ENCODE measurements around the gene AGT. TPM values are rescaled to one million over a fixed set of nuclear protein-coding genes. Genes with fewer than 3 reads are reported as not detected.
"Not testable (repeated sequence)": the region's sequence is repeated elsewhere in the genome, so short reads cannot be mapped to it uniquely, and the experiment has no call there.

The AGT gene
- total RNA-seq, 1 donor from 2014 or later = 54.6 TPM

DNA sequence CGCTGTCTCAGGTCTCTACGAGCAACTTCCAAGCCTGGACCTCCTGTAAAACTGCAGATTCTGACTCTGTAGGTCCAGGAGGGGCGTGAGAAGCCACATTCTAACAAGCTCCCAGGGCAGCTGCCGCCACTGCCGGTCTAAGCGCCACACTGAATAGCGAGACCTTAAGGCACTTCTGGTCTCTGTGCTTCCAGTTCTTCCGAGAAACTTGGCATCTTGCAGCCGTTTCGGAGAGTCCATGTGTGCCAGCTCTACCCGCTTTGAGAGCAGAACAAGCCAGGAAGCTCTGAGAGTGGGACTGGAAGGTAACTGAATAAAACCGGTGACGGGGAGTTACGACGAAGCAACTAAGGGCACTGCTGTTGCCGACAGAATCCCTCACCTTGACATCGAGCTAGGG lies 12.5 kb downstream of the AGT start:
- intact Hi-C loops (cut with micrococcal nuclease) = no loop called here
- no peak overlapping the region for H3K27ac ChIP-seq (replicated peaks)
- no peaks in the 10 kb centered on the region for H3K9me3 ChIP-seq (replicated peaks)
- TF ChIP-seq CTCF (IDR thresholded peaks at IDR 0.05; ENCODE audit: borderline replicate concordance) = no peak
- no peak overlapping the region for H3K4me3 ChIP-seq
- H3K36me3 ChIP-seq = peaks cover 23% of the 10 kb centered on the region
- peaks cover 3% of the 10 kb centered on the region for H3K27me3 ChIP-seq (ENCODE audit: low read depth)
- no peak for DNase-seq
- H3K4me1 ChIP-seq = peaks cover 18% of the 10 kb centered on the region

GRCh38 chr1:230700132-230700531 lies 13.8 kb downstream of the AGT start:
- TF ChIP-seq CTCF (IDR thresholded peaks at IDR 0.05; ENCODE audit: borderline replicate concordance) = no peak
- Histone ChIP-seq H3K4me1 (peaks cover 17% of the 10 kb centered on the region), H3K27me3 (ENCODE audit: low read depth) (peaks cover 3% of the 10 kb centered on the region), H3K9me3 (replicated peaks) (no peaks in the 10 kb centered on the region), H3K27ac (replicated peaks) (no peak overlapping the region), H3K36me3 (peaks cover 22% of the 10 kb centered on the region), H3K4me3 (no peak overlapping the region)
- DNase-seq = no peak
- intact Hi-C loops (cut with micrococcal nuclease) = no loop called here

GRCh38 chr1:230699716-230700115 lies 14.2 kb downstream of the AGT start:
- TF ChIP-seq CTCF (IDR thresholded peaks at IDR 0.05; ENCODE audit: borderline replicate concordance) = no peak
- intact Hi-C loops (cut with micrococcal nuclease) = loop anchor here (10.0 kb wide), 1 partner anchor 75 kb away; no protein-coding TSS in a partner anchor
- peaks cover 18% of the 10 kb centered on the region for H3K36me3 ChIP-seq

GRCh38 chr1:230698964-230699363 lies 15.0 kb downstream of the AGT start:
- peaks cover 17% of the 10 kb centered on the region for H3K4me1 ChIP-seq
- DNase-seq; H3K4me3 ChIP-seq; H3K9me3 ChIP-seq (replicated peaks); H3K27ac ChIP-seq (replicated peaks); H3K27me3 ChIP-seq (ENCODE audit: low read depth): not testable (repeated sequence)
- peaks cover 16% of the 10 kb centered on the region for H3K36me3 ChIP-seq
- intact Hi-C loops (cut with micrococcal nuclease) = loop anchor here (10.0 kb wide), 1 partner anchor 76 kb away; no protein-coding TSS in a partner anchor

More at GRCh38 chr1:230699716-230700115, 14.2 kb downstream of the AGT start:
- no peak for DNase-seq
- Histone ChIP-seq H3K27me3 (ENCODE audit: low read depth) (peaks cover 3% of the 10 kb centered on the region), H3K9me3 (replicated peaks) (no peaks in the 10 kb centered on the region), H3K4me3 (no peak overlapping the region), H3K27ac (replicated peaks) (no peak overlapping the region), H3K4me1 (peaks cover 17% of the 10 kb centered on the region)

DNA sequence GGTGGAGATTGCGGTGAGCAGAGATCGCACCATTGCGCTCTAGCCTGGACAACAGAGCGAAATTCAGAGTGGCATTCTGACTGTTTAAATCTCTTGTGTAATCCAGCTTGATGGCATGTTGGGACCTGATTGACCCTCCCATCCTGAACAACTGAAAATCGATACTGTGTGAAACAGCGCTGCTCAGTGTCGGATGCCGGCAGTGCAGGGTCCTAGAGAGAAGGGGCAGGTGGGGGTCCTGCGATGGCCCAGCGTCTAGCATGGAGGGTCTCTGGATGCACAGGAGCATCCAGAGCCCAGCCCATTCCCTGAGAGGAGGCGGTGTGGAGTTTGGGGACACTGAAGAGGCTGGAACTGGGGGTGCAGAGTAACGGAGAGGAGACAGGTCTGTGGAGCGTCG lies 15.8 kb downstream of the AGT start:
- TF ChIP-seq CTCF (IDR thresholded peaks at IDR 0.05; ENCODE audit: borderline replicate concordance) = no peak
- intact Hi-C loops (cut with micrococcal nuclease) = loop anchor here (10.0 kb wide), 1 partner anchor 77 kb away; no protein-coding TSS in a partner anchor
- peaks cover 17% of the 10 kb centered on the region for H3K4me1 ChIP-seq

GRCh38 chr1:230696722-230697437 lies 17.0 kb downstream of the AGT start:
- H3K9me3 ChIP-seq (replicated peaks) = no peaks in the 10 kb centered on the region
- peaks cover 25% of the 10 kb centered on the region for H3K36me3 ChIP-seq
- peaks cover 3% of the 10 kb centered on the region for H3K27me3 ChIP-seq (ENCODE audit: low read depth)
- TF ChIP-seq CTCF (IDR thresholded peaks at IDR 0.05; ENCODE audit: borderline replicate concordance) = no peak
- H3K27ac ChIP-seq (replicated peaks) = no peak overlapping the region
- no peak for DNase-seq
- H3K4me3 ChIP-seq = no peak overlapping the region
- H3K4me1 ChIP-seq = peaks cover 17% of the 10 kb centered on the region
- intact Hi-C loops (cut with micrococcal nuclease) = loop anchor here (10.0 kb wide), 1 partner anchor 78 kb away; no protein-coding TSS in a partner anchor

More for the DNA sequence above, 15.8 kb downstream of the AGT start:
- H3K27ac ChIP-seq (replicated peaks) = no peak overlapping the region
- DNase-seq = no peak
- H3K4me3 ChIP-seq = no peak overlapping the region
- H3K27me3 ChIP-seq (ENCODE audit: low read depth) = peaks cover 3% of the 10 kb centered on the region
- H3K9me3 ChIP-seq (replicated peaks) = no peaks in the 10 kb centered on the region
- peaks cover 19% of the 10 kb centered on the region for H3K36me3 ChIP-seq
